ENCODE data around the gene VAV1.
A peak's percentile ranks its signal among the peaks of the same experiment; 100 is the strongest.
"Not testable (repeated sequence)": the region's sequence is repeated elsewhere in the genome, so short reads cannot be mapped to it uniquely, and the experiment has no call there.

Gene VAV1

DNA sequence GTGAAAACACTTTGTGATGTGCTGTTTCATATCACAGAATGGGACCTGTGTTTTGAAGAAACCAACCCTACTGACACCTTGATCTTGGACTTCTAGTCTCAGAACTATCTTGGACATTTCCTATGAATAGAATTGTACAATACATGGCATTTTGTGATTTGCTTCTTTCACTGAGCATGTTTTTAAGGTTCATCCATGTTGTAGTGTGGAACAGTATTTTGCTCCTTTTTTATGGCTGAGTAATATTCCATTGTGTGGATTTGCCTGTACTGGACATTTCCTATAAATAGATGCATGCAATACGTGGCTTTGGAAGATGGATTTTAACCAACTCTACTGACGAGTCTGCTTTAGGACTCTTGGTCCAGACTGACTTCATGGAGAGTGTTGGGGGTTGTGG, 46.8 kb downstream of the VAV1 start:
- no peak for DNase-seq

DNA sequence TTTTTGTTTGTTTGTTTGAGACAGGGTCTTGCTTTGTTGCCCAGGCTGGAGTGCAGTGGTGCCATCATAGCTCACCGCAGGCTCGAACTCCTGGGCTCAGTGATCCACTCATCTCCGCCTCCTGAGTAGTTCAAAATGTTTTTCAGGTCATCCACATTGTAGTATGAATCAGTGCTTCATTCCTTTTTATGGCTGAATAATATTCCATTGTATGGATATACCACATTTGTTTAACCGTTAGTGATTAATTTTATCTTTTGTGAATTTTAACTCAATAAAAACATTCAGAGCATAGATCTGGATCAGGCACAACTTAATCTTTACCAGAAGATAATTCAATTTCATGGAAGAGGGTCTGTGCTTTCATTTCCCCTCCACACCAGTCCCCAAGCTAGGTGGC, 47.7 kb downstream of the VAV1 start:
- DNase-seq, result no peak

DNA sequence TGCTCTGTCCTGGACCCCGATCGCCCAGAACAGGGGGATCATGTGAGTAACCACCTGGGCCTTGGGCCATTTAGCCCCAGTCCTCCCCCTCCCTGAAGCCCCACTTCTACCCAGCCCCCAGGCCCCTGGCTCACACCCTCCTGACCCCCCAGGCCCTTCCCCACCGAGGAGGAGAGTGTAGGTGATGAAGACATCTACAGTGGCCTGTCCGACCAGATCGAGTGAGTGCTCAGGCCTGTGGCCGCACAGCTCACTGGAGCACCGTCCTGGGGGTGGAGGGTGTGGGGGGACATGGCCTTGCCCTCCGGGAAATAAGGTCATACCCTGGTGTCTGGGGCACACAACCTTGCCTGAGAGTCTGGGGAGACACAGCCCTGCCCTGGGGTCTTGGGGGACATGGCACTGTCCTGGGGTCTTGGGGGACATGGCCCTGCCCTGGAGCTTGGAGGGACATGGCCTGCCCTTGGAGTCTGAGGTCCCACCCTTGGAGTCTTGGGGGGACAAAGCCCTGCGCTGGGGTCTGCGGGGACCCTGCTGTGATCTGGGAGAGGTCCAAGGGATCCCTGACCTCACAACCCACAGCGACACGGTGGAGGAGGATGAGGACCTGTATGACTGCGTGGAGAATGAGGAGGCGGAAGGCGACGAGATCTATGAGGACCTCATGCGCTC, 49.3 kb downstream of the VAV1 start:
- no peak for DNase-seq

- DNase-seq, result no peak
Measured at GRCh38 chr19:6822311-6822670, 49.8 kb downstream of the VAV1 start.

DNA sequence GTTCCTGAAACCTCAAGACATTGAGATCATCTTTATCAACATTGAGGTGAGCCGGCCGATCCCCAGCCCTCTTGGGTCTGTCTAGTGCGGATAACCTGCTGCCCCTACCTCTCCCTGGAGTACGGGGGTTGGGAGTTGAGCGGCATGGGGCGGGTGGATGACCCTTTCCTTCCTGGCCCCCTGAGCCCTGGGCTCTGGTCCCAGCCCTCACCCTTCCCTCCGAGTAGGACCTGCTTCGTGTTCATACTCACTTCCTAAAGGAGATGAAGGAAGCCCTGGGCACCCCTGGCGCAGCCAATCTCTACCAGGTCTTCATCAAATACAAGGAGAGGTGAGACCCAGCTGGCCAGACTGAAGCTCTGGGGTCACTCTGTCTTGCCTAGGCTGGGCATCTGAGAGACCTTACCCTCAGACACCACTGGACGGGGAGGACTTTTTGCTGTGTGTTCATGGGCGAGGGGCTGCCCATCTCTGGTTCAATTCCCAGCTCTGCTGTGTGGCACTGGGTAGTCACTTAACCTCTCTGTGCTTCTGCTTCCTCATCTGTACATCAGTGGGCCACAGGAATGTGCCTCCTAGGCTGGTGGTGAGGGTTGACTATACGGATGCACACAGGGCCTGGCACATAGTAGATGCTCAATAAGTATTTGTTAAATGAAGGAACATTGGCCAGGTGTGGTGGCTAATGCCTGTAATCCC, 52.7 kb downstream of the VAV1 start:
- no peak for DNase-seq

DNA sequence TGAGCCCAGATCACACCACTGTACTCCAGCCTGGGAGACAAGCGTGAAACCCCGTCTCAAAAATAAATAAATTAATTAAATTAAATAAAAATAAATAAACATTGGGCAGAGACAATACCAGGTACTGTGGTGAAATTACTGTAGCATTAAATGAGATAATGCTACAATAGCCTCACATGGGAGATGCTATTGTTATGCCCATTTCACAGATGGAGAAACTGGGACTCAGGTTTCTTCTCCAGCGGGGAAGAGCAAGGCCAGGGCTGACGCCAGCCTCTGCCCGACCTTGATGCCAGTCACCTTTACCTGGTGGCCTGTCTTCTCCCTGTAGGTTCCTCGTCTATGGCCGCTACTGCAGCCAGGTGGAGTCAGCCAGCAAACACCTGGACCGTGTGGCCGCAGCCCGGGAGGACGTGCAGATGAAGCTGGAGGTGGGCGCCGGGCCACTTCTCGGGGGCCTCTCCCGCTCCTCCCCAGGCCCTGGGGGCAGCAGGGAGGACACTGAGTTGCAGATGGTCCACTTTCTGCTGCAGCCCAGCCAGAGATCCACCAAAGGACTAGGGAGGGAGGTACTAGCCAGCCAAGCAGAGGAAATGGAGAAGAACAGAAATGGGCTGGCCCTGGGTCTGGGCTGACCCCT, 53.9 kb downstream of the VAV1 start:
- no peak for DNase-seq

DNA sequence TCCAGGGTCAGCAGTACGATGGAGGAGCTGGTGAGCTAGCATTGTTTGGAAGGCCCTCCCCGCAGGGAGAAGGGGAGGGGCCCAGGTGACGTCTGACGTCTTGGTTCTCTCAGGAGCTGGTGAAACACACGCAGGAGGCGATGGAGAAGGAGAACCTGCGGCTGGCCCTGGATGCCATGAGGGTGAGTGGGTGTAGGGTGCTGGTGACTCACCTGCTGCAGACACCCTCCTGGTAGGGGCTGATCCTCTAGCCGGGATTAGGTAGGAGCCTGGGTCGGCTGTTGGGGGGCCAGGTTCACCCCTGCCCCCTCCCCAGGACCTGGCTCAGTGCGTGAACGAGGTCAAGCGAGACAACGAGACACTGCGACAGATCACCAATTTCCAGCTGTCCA, 55.8 kb downstream of the VAV1 start:
- DNase-seq, result no peak

- peak; percentile 28 to 44 for DNase-seq
Measured at GRCh38 chr19:6828698-6829633, 56.5 kb downstream of the VAV1 start.

DNA sequence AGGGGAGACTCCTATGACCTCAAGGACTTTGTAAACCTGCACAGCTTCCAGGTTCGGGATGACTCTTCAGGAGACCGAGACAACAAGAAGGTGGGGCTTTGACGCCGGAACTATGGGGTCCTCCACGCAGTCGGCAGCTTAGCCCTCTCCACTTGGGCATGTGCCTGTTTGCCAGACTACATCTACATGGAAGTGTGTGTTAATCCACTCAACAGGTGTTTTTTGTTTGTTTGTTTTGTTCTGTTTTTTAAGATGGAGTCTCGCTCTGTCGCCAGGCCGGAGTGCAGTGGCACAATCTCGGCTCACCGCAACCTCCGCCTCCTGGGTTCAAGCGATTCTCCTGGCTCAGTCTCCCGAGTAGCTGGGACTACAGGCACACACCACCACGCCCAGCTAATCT, 57.3 kb downstream of the VAV1 start:
- DNase-seq, result not testable (repeated sequence)

- not testable (repeated sequence) for DNase-seq
Measured at GRCh38 chr19:6831084-6831483, 58.6 kb downstream of the VAV1 start.

DNA sequence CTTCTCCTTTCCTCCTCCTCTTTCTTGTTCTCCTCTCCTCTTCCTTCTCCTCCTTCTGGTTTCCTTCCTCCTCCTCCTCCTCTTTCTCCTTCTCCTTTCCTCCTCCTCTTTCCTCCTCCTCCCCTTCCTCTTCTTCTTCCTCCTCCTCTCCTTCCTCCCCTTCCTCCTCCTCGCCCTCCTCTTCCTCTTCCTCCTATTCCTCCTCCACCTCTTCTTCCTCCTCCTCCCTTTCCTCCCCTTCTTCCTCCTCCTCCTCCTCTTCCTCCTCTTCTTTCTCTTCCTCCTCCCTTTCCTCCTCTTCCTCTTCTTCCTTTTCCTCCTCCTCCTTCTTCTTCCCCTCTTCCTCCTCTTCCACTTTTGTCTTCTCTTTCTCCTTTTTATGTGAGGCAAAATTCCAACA, 59.9 kb downstream of the VAV1 start:
- DNase-seq, result no peak

- no peak for DNase-seq
Measured at GRCh38 chr19:6833166-6833790, 60.8 kb downstream of the VAV1 start.

DNA sequence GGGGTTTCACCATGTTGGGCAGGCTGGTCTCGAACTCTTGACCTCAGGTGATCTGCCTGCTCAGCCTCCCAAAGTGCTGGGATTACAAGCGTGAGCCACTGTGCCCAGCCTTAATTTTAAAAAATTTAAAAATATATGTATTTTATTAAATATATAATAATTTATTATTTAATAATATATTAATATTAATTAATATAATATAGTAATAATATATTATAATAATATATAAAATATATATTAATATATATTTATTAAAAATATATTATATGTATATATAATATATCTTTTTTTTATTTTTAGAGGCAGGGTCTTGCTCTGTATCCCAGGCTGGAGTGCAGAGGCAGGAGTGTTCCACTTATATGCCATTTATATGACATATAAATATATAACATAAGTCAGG, 61.9 kb downstream of the VAV1 start:
- DNase-seq, result no peak

GRCh38 chr19:6835501-6835900, 63.0 kb downstream of the VAV1 start:
- no peak for DNase-seq

- DNase-seq, result no peak
Measured at GRCh38 chr19:6837525-6837924, 65.0 kb downstream of the VAV1 start.

- DNase-seq, result no peak
Measured at GRCh38 chr19:6838062-6838655, 65.7 kb downstream of the VAV1 start.

DNA sequence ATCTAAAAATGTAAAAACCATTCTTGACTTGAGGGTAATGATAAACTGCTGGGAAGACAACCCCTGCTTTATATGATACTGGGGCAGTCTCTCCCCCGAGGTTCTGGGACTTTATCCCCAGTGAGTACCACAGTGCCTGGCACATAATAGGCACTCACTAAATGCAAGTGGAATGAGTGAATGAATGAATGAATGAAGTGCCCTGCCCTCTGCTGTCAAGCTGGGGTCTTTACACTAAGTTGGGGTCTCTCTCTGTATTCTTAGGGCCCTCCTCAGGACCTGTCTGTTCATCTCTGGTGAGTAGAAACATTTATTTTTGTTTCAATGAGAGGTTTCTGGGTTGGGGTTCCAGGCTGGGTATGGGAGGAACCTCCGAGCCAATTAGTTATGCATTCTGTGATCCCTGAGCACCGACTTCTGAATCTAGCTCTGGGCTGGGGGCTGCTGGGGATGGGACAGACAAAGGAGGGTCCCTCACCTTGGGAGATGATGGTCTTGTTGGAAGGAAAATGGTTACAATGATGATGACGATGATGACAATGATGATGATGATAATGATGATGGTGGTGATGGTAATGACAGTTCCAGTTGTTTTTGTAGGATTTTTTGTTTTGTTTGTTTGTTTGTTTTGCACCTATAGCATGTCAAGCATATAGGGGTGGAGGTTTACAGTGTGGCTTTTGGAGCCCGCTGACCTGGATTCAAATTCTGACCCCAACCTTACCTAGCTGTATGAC, 70.5 kb downstream of the VAV1 start:
- no peak for DNase-seq

GRCh38 chr19:6847828-6848200, 75.3 kb downstream of the VAV1 start:
- DNase-seq, result no peak

DNA sequence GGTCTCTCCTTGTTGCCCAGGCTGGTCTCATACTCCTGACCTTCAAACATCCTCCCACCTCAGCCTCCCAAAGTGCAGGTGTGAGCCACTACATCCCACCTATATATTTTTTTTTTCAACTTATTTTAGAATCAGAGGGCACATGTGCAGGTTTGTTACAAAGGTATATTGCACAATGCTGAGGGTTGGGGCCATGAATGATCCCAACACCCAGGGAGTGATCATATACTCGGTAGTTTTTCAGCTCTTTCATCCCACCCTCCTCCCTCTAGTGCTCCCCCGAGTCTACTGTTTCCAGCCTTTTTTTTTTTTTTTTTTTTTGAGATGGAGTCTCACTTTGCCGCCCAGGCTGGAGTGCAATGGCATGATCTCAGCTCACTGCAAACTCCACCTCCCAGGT, 76.5 kb downstream of the VAV1 start:
- no peak for DNase-seq

DNA sequence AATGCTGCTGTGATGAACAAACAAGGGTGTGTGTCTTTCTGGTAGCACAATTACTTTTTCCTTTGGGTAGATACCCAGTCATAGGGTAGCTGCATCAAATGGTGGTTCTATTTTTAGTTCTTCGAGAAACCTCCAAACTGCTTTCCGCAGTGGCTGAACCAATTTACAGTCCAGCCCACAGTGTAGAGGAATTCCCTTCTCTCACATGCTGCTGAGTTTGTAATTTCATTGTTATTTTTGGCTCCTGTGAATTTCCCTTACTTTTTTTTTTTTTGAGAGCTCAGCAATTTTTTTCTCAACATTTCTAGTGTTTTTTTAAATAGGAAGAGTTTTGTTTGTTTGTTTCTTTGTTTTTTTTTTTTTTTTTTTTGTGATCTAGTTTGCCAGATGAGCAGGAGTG, 77.4 kb downstream of the VAV1 start:
- no peak for DNase-seq

DNA sequence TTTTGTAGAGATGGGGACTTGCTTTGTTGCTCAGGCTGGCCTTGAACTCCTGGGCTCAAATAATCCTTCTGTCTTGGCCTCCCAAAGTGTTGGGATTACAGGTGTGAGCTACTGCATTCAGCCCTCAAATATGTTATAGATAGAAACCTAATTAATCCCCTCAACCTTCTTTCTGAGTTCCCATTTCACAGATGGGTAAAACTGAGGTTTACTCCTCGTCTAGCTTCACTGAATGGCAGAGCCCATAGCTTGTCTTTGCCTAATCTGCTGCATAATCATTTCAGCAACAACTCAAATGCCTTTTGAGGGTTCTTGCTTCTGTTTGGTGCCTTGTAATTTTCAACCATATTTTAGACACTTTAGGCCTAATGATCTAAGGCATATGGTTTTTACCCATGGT, 78.9 kb downstream of the VAV1 start:
- no peak for DNase-seq

GRCh38 chr19:6852001-6852400, 79.5 kb downstream of the VAV1 start:
- DNase-seq, result no peak
